RWPE2 (cell line): Measurements from ENCODE around the gene SLCO3A1.

Source experiments
- ATAC-seq: fragments of 200-7000 bp; cut with Tn5 transposase; 3 replicates; pipeline ENCODE4 v1.9.1; 2021; ENCODE audit warnings: low read depth
- DNase-seq: peaks from one replicate; pipeline ENCODE4 v3.0.0-alpha.2; 2020; ENCODE audit warnings: low spot score
- H3K27ac ChIP-seq: fragments of 450-650 bp; 2 replicates; pipeline ENCODE4 v1.5.1; 2017; ENCODE audit warnings: mild to moderate bottlenecking; ENCODE audit not compliant: poor library complexity, severe bottlenecking
- H3K27me3 ChIP-seq: fragments of 250-450 bp; sonication (Bioruptor Pico); 2 replicates; pipeline ENCODE4 v1.5.1; 2021; ENCODE audit warnings: mild to moderate bottlenecking, moderate library complexity; ENCODE audit not compliant: insufficient read depth, poor library complexity, severe bottlenecking
- H3K36me3 ChIP-seq: fragments of 250-450 bp; sonication (Bioruptor Pico); 2 replicates; pipeline ENCODE4 v1.5.1; 2020; ENCODE audit warnings: low read depth, mild to moderate bottlenecking, moderate library complexity
- H3K4me1 ChIP-seq: fragments of 250-450 bp; sonication (Bioruptor Pico); 2 replicates; pipeline ENCODE4 v1.5.1; 2021; ENCODE audit warnings: mild to moderate bottlenecking, moderate library complexity; ENCODE audit not compliant: insufficient read depth, poor library complexity, severe bottlenecking
- H3K4me3 ChIP-seq: fragments of 250-450 bp; sonication (Bioruptor Pico); 2 replicates; pipeline ENCODE4 v1.5.1; 2021; ENCODE audit warnings: mild to moderate bottlenecking, moderate library complexity; ENCODE audit not compliant: severe bottlenecking
- H3K9me3 ChIP-seq: fragments of 250-450 bp; sonication (Bioruptor Pico); 2 replicates; pipeline ENCODE4 v1.5.1; 2021; ENCODE audit warnings: mild to moderate bottlenecking, moderate library complexity; ENCODE audit not compliant: severe bottlenecking
- CTCF ChIP-seq: fragments of 450-650 bp; IDR thresholded peaks from one replicate; pipeline ENCODE4 v1.5.1; 2017; ENCODE audit warnings: mild to moderate bottlenecking, moderate library complexity; ENCODE audit not compliant: poor library complexity, severe bottlenecking

Gene SLCO3A1

GRCh38 chr15:92040350-92040749, 186.8 kb downstream of the SLCO3A1 start:
- DNase-seq (no peak), ATAC-seq (no peak)
- H3K27me3 ChIP-seq, result no peaks in the 10 kb centered on the region
- H3K4me3 ChIP-seq, result no peak overlapping the region
- H3K27ac ChIP-seq, result no peak overlapping the region
- H3K36me3 ChIP-seq, result no peaks in the 10 kb centered on the region
- no peak for TF ChIP-seq CTCF
- no peaks in the 10 kb centered on the region for H3K9me3 ChIP-seq
- no peaks in the 10 kb centered on the region for H3K4me1 ChIP-seq

GRCh38 chr15:92041371-92041770, 187.9 kb downstream of the SLCO3A1 start:
- DNase-seq, result no peak
- no peak for TF ChIP-seq CTCF
- H3K36me3 ChIP-seq, result no peaks in the 10 kb centered on the region
- no peaks in the 10 kb centered on the region for H3K27me3 ChIP-seq
- H3K4me3 ChIP-seq, result no peak overlapping the region
- ATAC-seq, result no peak
- no peaks in the 10 kb centered on the region for H3K4me1 ChIP-seq
- H3K9me3 ChIP-seq, result no peaks in the 10 kb centered on the region
- H3K27ac ChIP-seq, result no peak overlapping the region

- Histone ChIP-seq H3K9me3 (no peaks in the 10 kb centered on the region), H3K27ac (no peak overlapping the region), H3K27me3 (no peaks in the 10 kb centered on the region), H3K4me1 (no peaks in the 10 kb centered on the region), H3K36me3 (no peaks in the 10 kb centered on the region), H3K4me3 (no peak overlapping the region)
- peak; percentile 44; the same call in 2 of the 3 replicates for ATAC-seq
- no peak for DNase-seq
- no peak for TF ChIP-seq CTCF
These were observed 189.8 kb downstream of the SLCO3A1 start for GRCh38 chr15:92043283-92043682.

GRCh38 chr15:92044203-92044909, 190.8 kb downstream of the SLCO3A1 start:
- Histone ChIP-seq H3K4me1 (no peaks in the 10 kb centered on the region), H3K4me3 (no peak overlapping the region), H3K36me3 (no peaks in the 10 kb centered on the region), H3K27ac (no peak overlapping the region), H3K27me3 (no peaks in the 10 kb centered on the region), H3K9me3 (no peaks in the 10 kb centered on the region)
- TF ChIP-seq CTCF, result no peak
- ATAC-seq (no peak), DNase-seq (no peak)

GRCh38 chr15:92047900-92048299, 194.4 kb downstream of the SLCO3A1 start:
- no peaks in the 10 kb centered on the region for H3K36me3 ChIP-seq
- no peak overlapping the region for H3K27ac ChIP-seq
- TF ChIP-seq CTCF, result no peak
- no peak overlapping the region for H3K4me3 ChIP-seq
- ATAC-seq (0 out of 3 replicates have a peak, but pooled peaks have one; percentile 6), DNase-seq (no peak)
- H3K9me3 ChIP-seq, result no peaks in the 10 kb centered on the region
- no peaks in the 10 kb centered on the region for H3K4me1 ChIP-seq
- no peaks in the 10 kb centered on the region for H3K27me3 ChIP-seq
